ENCODE results near the gene RPS6KA2. TPM values are rescaled to one million over a fixed set of nuclear protein-coding genes. Genes with fewer than 3 reads are reported as not detected.

The RPS6KA2 gene
- total RNA-seq, 1 experiment from 2014 or later: 12.3 TPM

GRCh38 chr6:166435574-166435973 lies 191.5 kb downstream of the RPS6KA2 start:
- Histone ChIP-seq H2BK5ac (ENCODE audit: insufficient read length, low read length) (no peak overlapping the region), H3K23ac (ENCODE audit: insufficient read length, low read depth, low read length) (no peak overlapping the region), H3K27ac (ENCODE audit: insufficient read length, low read depth, low read length) (no peak overlapping the region), H4K5ac (ENCODE audit: insufficient read length, low read depth, low read length) (no peak overlapping the region), H3K4me2 (ENCODE audit: insufficient read depth, insufficient read length, low read length) (no peak overlapping the region), H2BK120ac (ENCODE audit: low read depth, low read length, poor library complexity, severe bottlenecking) (no peak overlapping the region), H3K18ac (ENCODE audit: insufficient read length, low read depth, low read length) (no peak overlapping the region), H4K8ac (replicated peaks; ENCODE audit: insufficient read length, low read depth, low read length) (no peak overlapping the region), H3T11ph (ENCODE audit: low read length) (no peak overlapping the region), H3K23me2 (ENCODE audit: insufficient read length, low read depth, low read length, poor library complexity, severe bottlenecking) (no peaks in the 10 kb centered on the region), H3K4ac (ENCODE audit: low read depth, low read length) (no peak overlapping the region), H3K27me3 (ENCODE audit: insufficient read depth, low read length) (no peaks in the 10 kb centered on the region), H2AFZ (ENCODE audit: low read length) (no peak overlapping the region), H3K56ac (ENCODE audit: insufficient read length, low read depth, low read length) (no peak overlapping the region), H3K9ac (ENCODE audit: extremely low read depth, insufficient read length, low read length) (no peak overlapping the region), H3K4me1 (ENCODE audit: insufficient read depth, low read length) (no peaks in the 10 kb centered on the region), H3K79me2 (ENCODE audit: insufficient read depth, low read length) (no peaks in the 10 kb centered on the region), H2BK20ac (ENCODE audit: low read depth, low read length, poor library complexity, severe bottlenecking) (no peak overlapping the region), H2BK15ac (ENCODE audit: low read depth, low read length) (no peak overlapping the region), H2BK12ac (ENCODE audit: insufficient read length, low read depth, low read length) (no peak overlapping the region), H3K9me3 (ENCODE audit: control insufficient read depth, low read depth, low read length) (no peaks in the 10 kb centered on the region), H3K14ac (ENCODE audit: insufficient read depth, low read length) (no peak overlapping the region), H2AK5ac (ENCODE audit: insufficient read length, low read length) (no peak overlapping the region), H4K91ac (ENCODE audit: insufficient read length, low read depth, low read length) (no peak overlapping the region), H4K20me1 (ENCODE audit: control insufficient read depth, insufficient read depth, insufficient read length) (no peaks in the 10 kb centered on the region), H3K79me1 (ENCODE audit: insufficient read depth, low read depth, low read length, poor library complexity, severe bottlenecking) (no peaks in the 10 kb centered on the region)
- Mint-ChIP-seq H3K4me3 (no peak overlapping the region), H3K27ac (peak overlapping the region in 1 of 3 experiments; percentile 65; a peak in 1 of 7 replicates), H3K9me3 (no peaks in the 10 kb centered on the region), H3K27me3 (ENCODE audit: low read depth) (no peaks in the 10 kb centered on the region), H3K36me3 (ENCODE audit: insufficient read depth in 1 of 3, low read depth in 3 of 3) (peaks cover 10 to 13% (median 12%) of the 10 kb centered on the region in 3 experiments; a peak in 5 of 7 replicates), H3K4me1 (0 out of 4 replicates have a peak, but pooled peaks cover 0 to 4% of the 10 kb centered on the region in 2 experiments)
- no CpG with 5 or more reads among the region's 10 CpGs for WGBS (ENCODE audit: extremely low coverage, insufficient read length, low lambda C conversion rate)
- DNase-seq: peak; percentile 25
- peak; percentile 16; the same call in 1 of the 3 replicates for TF ChIP-seq CTCF (conservative IDR thresholded peaks at IDR 0.05)
